Vagina (tissue), 2 donors: Measurements from ENCODE around the gene RNF26. TPM values are rescaled to one million over a fixed set of nuclear protein-coding genes. Genes with fewer than 3 reads are reported as not detected.
A peak's percentile ranks its signal among the peaks of the same experiment; 100 is the strongest.

Experiments
- DNase-seq, 2 donors: peaks; one replicate each; pipeline ENCODE4 v3.0.0-alpha.2; 2017; ENCODE audit errors: extremely low spot score in 2 of 2
- H3K27ac ChIP-seq: fragments of 200-600 bp; sonication (generic); one replicate; pipeline ENCODE4 v1.5.1; 2019
- H3K27me3 ChIP-seq: fragments of 200-600 bp; sonication (generic); one replicate; pipeline ENCODE4 v1.5.1; 2019
- H3K36me3 ChIP-seq, 2 donors: fragments of 200-600 bp; sonication (generic); one replicate each; pipeline ENCODE4 v1.5.1; 2017 to 2019
- H3K4me1 ChIP-seq: fragments of 200-600 bp; sonication (generic); one replicate; pipeline ENCODE4 v1.5.1; 2019
- H3K4me3 ChIP-seq, 2 donors: fragments of 200-600 bp; sonication (generic); 1 replicate in 1 of 2; 2 replicates in 1 of 2; pipeline ENCODE4 v1.5.1; 2016 to 2019
- H3K9me3 ChIP-seq: fragments of 200-600 bp; sonication (generic); one replicate; pipeline ENCODE4 v1.5.1; 2019
- CTCF ChIP-seq, 3 experiments: fragments of 450-650 bp in 2 of 3; fragments of 200-600 bp in 1 of 3; sonication (generic) in 1 of 3; IDR thresholded peaks; one replicate each; pipeline ENCODE4 v1.5.1; 2017 to 2019; ENCODE audit warnings: antibody characterized with exemption in 3 of 3, mild to moderate bottlenecking in 2 of 3, moderate library complexity in 2 of 3
- POLR2A ChIP-seq, 2 donors: fragments of 450-650 bp; IDR thresholded peaks; one replicate each; pipeline ENCODE4 v1.6.1; 2017; ENCODE audit warnings: antibody characterized with exemption in 2 of 2, mild to moderate bottlenecking in 2 of 2, moderate library complexity in 2 of 2
- POLR2AphosphoS5 ChIP-seq, 2 donors: sonication (generic); formaldehyde crosslinking; IDR thresholded peaks; one replicate each; pipeline ENCODE4 v1.9.0; 2017; ENCODE audit warnings: antibody characterized with exemption in 2 of 2, mild to moderate bottlenecking in 2 of 2, low read depth in 1 of 2; ENCODE audit not compliant: insufficient read depth in 1 of 2
- intact Hi-C: fragments of 100-400 bp; cut with DNase I; formaldehyde crosslinking; loops from one replicate; pipeline ENCODE4 v1.15.1; 2023
- total RNA-seq: library from RNA; depleted of rRNA; stranded (reverse); fragments of >200 nt; gene quantifications from one replicate; pipeline ENCODE4 v1.2.3, GENCODE V29; 2016

RNF26 gene
- total RNA-seq, 1 donor from 2014 or later: 19.6 TPM

DNA sequence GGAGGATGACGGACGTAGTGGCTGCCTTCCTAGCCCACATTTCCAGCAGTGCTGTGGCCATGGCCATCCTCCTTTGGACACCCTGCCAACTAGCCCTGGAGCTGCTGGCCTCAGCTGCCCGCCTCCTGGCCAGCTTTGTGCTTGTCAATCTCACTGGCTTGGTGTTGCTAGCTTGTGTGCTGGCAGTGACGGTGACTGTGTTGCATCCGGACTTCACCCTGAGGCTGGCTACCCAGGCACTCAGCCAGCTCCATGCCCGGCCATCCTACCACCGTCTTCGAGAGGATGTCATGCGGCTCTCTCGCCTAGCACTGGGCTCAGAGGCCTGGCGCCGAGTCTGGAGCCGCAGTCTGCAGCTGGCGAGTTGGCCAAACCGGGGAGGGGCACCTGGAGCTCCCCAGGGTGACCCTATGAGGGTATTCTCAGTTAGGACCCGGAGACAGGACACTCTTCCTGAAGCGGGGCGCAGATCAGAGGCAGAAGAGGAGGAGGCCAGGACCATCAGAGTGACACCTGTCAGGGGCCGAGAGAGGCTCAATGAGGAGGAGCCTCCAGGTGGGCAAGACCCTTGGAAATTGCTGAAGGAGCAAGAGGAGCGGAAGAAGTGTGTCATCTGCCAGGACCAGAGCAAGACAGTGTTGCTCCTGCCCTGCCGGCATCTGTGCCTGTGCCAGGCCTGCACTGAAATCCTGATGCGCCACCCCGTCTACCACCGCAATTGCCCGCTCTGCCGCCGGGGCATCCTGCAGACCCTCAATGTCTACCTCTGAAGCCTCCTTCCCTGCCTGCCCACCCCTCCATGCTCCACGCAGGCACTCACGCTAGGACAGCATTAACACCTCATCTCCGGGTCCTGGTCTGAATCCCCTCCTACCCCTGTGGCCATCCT, 1.6 kb downstream of the RNF26 start:
- Histone ChIP-seq H3K9me3 (no peaks in the 10 kb centered on the region), H3K27me3 (no peaks in the 10 kb centered on the region), H3K36me3 (no peaks in the 10 kb centered on the region), H3K4me3 (no peak overlapping the region), H3K27ac (no peak overlapping the region), H3K4me1 (peaks cover 51% of the 10 kb centered on the region)
- DNase-seq: no peak
- no peak for TF ChIP-seq POLR2A (IDR thresholded peaks at IDR 0.05)
- TF ChIP-seq CTCF (IDR thresholded peaks at IDR 0.05): no peak
- TF ChIP-seq POLR2AphosphoS5 (IDR thresholded peaks at IDR 0.05; ENCODE audit: insufficient read depth in 1 of 2, low read depth in 1 of 2): no peak
- intact Hi-C loops: loop anchor here (10.0 kb wide), 1 partner anchor 231 kb away; the partner anchor contains the start of genes C2CD2L and DPAGT1

- Histone ChIP-seq H3K27ac (no peak overlapping the region), H3K9me3 (no peaks in the 10 kb centered on the region), H3K4me1 (peaks cover 58% of the 10 kb centered on the region), H3K4me3 (no peak overlapping the region), H3K27me3 (no peaks in the 10 kb centered on the region), H3K36me3 (no peaks in the 10 kb centered on the region)
- intact Hi-C loops: loop anchor here (10.0 kb wide), 1 partner anchor 232 kb away; the partner anchor contains the start of genes C2CD2L and DPAGT1
- DNase-seq: no peak
- TF ChIP-seq CTCF (IDR thresholded peaks at IDR 0.05): no peak
These were observed 2.6 kb downstream of the RNF26 start for GRCh38 chr11:119336744-119337469.

DNA sequence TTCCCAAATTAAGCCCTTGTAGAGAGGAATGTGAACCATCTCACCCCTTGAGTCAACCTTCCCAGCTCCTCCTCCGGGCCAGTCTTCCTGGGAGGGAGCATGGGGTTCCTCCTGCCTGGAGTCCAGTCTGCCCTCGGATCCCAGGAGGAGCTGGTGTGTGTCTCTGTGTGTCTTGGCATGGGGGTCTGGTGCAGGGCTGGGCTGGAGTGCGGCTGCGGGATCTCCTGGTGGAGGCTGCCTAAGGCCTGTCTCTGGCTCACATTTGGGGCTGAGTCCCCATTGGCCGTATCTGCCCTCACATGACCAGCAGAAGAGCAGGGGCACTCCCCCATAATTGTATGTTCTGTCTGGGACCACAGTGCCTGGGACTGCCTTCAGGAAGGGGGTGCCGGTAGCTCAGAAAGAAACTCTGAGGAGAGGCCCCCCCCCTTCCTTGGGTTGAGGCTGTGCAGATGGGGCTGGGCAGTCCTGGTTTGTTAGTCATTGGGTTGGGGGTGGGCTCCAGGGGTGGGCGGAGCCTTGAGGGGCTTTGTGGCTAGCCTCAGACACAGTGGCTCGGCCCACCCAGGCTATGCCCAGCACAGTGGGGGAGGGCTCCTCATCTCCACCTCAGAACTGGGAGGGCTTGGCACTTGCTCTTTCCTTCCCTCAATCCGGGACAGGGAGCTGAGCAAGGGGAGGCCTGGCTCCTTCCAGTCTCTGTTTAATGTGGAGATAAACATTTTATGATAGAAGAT, 3.4 kb downstream of the RNF26 start:
- DNase-seq: no peak
- no peaks in the 10 kb centered on the region for H3K27me3 ChIP-seq
- H3K4me3 ChIP-seq: peak overlapping the region in 1 of 2 donors; percentile 20
- no peaks in the 10 kb centered on the region for H3K36me3 ChIP-seq
- TF ChIP-seq CTCF (IDR thresholded peaks at IDR 0.05): no peak
- TF ChIP-seq POLR2AphosphoS5 (IDR thresholded peaks at IDR 0.05; ENCODE audit: insufficient read depth in 1 of 2, low read depth in 1 of 2): peak in 1 of 2 donors; percentile 2
- H3K4me1 ChIP-seq: peaks cover 58% of the 10 kb centered on the region
- H3K9me3 ChIP-seq: no peaks in the 10 kb centered on the region
- intact Hi-C loops: loop anchor here (10.0 kb wide), 1 partner anchor 233 kb away; the partner anchor contains the start of genes C2CD2L and DPAGT1
- peak overlapping the region; percentile 96 for H3K27ac ChIP-seq

DNA sequence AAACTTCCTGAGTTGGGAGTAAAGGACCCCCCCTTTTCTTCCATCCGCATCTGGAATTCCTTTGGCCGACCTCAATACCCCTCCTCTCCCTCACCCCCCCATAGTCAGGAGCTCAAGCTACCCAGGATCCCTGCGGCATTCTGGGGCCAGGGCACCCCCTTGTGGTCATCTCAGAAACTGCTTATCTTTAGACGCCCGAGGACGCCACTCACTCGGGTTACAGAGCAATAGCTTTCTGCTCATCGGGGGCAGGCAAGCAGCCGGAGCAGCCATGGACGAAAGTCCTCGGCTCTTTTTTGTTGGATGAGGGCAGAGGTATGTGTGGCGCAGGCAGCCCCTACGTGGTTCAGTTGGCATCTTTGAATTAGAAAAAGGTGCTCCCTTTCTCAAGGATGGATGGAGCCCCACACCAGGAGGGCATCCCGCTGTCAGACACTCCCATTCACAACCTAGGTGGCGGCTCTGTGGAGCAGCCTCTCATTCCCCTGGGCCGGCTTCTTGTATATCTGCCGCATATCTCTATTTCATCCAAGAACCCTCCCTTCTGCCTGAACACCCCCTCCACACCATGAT, 4.1 kb downstream of the RNF26 start:
- no peaks in the 10 kb centered on the region for H3K9me3 ChIP-seq
- peaks cover 58% of the 10 kb centered on the region for H3K4me1 ChIP-seq
- intact Hi-C loops: loop anchor here (10.0 kb wide), 1 partner anchor 234 kb away; the partner anchor contains the start of genes C2CD2L and DPAGT1
- peak overlapping the region; percentile 96 for H3K27ac ChIP-seq
- TF ChIP-seq POLR2AphosphoS5 (IDR thresholded peaks at IDR 0.05; ENCODE audit: insufficient read depth in 1 of 2, low read depth in 1 of 2) (peak; percentile 15 to 22), CTCF (IDR thresholded peaks at IDR 0.05) (peak; percentile 57 to 85 (median 64)), POLR2A (IDR thresholded peaks at IDR 0.05) (no peak)
- H3K36me3 ChIP-seq: no peaks in the 10 kb centered on the region
- peak overlapping the region; percentile 20 to 57 for H3K4me3 ChIP-seq
- no peaks in the 10 kb centered on the region for H3K27me3 ChIP-seq
- no peak for DNase-seq
